A549 (cell line): ENCODE data around the gene CPN1. TPM values are rescaled to one million over a fixed set of nuclear protein-coding genes. Genes with fewer than 3 reads are reported as not detected.

Source experiments
- BCL3 ChIP-seq: fragments of >200 bp; sonication (Bioruptor Twin); formaldehyde crosslinking; IDR thresholded peaks from 3 replicates; pipeline ENCODE4 v1.6.1; 2016
- BHLHE40 ChIP-seq: IDR thresholded peaks from 2 replicates; pipeline ENCODE4 v1.6.1; 2012; ENCODE audit warnings: low read depth, low read length, inconsistent platforms
- CBX2 ChIP-seq: fragments of 200-600 bp; sonication (generic); IDR thresholded peaks from 2 replicates; pipeline ENCODE4 v1.6.1; 2016; ENCODE audit warnings: low read depth, mild to moderate bottlenecking, borderline replicate concordance
- CEBPB ChIP-seq, 2 experiments: fragments of >200 bp in 1 of 2; sonication (Bioruptor Twin) in 1 of 2; formaldehyde crosslinking in 1 of 2; IDR thresholded peaks; 2 replicates each; pipeline ENCODE4 v1.6.1; 2012 to 2016
- CHD4 ChIP-seq: fragments of 200-600 bp; sonication (generic); IDR thresholded peaks from 2 replicates; pipeline ENCODE4 v1.6.1; 2016; ENCODE audit warnings: antibody characterized with exemption, mild to moderate bottlenecking, borderline replicate concordance
- CTCF ChIP-seq: fragments of >200 bp; sonication (Bioruptor Twin); formaldehyde crosslinking; IDR thresholded peaks from 3 replicates; pipeline ENCODE4 v1.5.1; 2016
- EHMT2 ChIP-seq: fragments of 200-600 bp; sonication (generic); IDR thresholded peaks from 2 replicates; pipeline ENCODE4 v1.6.1; 2016; ENCODE audit warnings: antibody characterized with exemption, low read depth, mild to moderate bottlenecking, moderate library complexity
- EP300 ChIP-seq, 2 experiments: fragments of >200 bp; sonication (Bioruptor Twin); formaldehyde crosslinking; IDR thresholded peaks; 2 replicates in 1 of 2; 3 replicates in 1 of 2; pipeline ENCODE4 v1.6.1; 2016 to 2017
- ESRRA ChIP-seq: fragments of 150-350 bp; IDR thresholded peaks from 2 replicates; pipeline ENCODE4 v1.6.1; 2014; ENCODE audit warnings: mild to moderate bottlenecking, low read length, borderline replicate concordance
- FOSB ChIP-seq: fragments of 250-450 bp; sonication (Bioruptor Pico); IDR thresholded peaks from 2 replicates; pipeline ENCODE4 v1.5.0; 2020; ENCODE audit warnings: mild to moderate bottlenecking, moderate library complexity
- GATA3 ChIP-seq: IDR thresholded peaks from 2 replicates; pipeline ENCODE4 v1.6.1; 2012; ENCODE audit warnings: borderline replicate concordance
- HDAC2 ChIP-seq: fragments of 200-600 bp; sonication (generic); IDR thresholded peaks from 2 replicates; pipeline ENCODE4 v1.6.1; 2016
- HES2 ChIP-seq: fragments of >200 bp; sonication (Bioruptor Twin); formaldehyde crosslinking; IDR thresholded peaks from 2 replicates; pipeline ENCODE4 v1.6.1; 2016
- HEYL ChIP-seq: fragments of 250-450 bp; sonication (Bioruptor Pico); IDR thresholded peaks from 2 replicates; pipeline ENCODE4 v1.8.0; 2021; ENCODE audit warnings: mild to moderate bottlenecking, moderate library complexity
- HOXB13 ChIP-seq: fragments of 250-450 bp; sonication (Bioruptor Pico); IDR thresholded peaks from 2 replicates; pipeline ENCODE4 v1.5.0; 2020; ENCODE audit warnings: low read depth, mild to moderate bottlenecking, moderate library complexity
- HOXB5 ChIP-seq: fragments of 250-450 bp; sonication (Bioruptor Pico); IDR thresholded peaks from 2 replicates; pipeline ENCODE4 v1.5.0; 2020; ENCODE audit warnings: mild to moderate bottlenecking, moderate library complexity
- JUN ChIP-seq, 2 experiments: fragments of >200 bp; sonication (Bioruptor Twin); formaldehyde crosslinking; IDR thresholded peaks; 2 replicates in 1 of 2; 3 replicates in 1 of 2; pipeline ENCODE4 v1.6.1; 2016 to 2017
- JUNB ChIP-seq: fragments of >200 bp; sonication (Bioruptor Twin); formaldehyde crosslinking; IDR thresholded peaks from 2 replicates; pipeline ENCODE4 v1.6.1; 2016
- KDM1A ChIP-seq: fragments of 200-600 bp; sonication (generic); IDR thresholded peaks from 2 replicates; pipeline ENCODE4 v1.6.1; 2016; ENCODE audit warnings: low read depth, mild to moderate bottlenecking
- KDM5A ChIP-seq: fragments of 200-600 bp; sonication (generic); IDR thresholded peaks from 2 replicates; pipeline ENCODE4 v1.6.1; 2016; ENCODE audit warnings: antibody characterized with exemption, mild to moderate bottlenecking
- MAX ChIP-seq: IDR thresholded peaks from 2 replicates; pipeline ENCODE4 v1.6.1; 2012
- NPAS2 ChIP-seq: fragments of 250-450 bp; sonication (Bioruptor Pico); IDR thresholded peaks from 2 replicates; pipeline ENCODE4 v1.8.0; 2022; ENCODE audit warnings: mild to moderate bottlenecking, moderate library complexity, borderline replicate concordance
- PBX3 ChIP-seq: IDR thresholded peaks from 2 replicates; pipeline ENCODE4 v1.6.1; 2012
- PHF8 ChIP-seq: fragments of 200-600 bp; sonication (generic); IDR thresholded peaks from 2 replicates; pipeline ENCODE4 v1.6.1; 2016; ENCODE audit warnings: low read depth, mild to moderate bottlenecking, antibody characterized with exemption, moderate library complexity, borderline replicate concordance
- POLR2A ChIP-seq: IDR thresholded peaks from 2 replicates; pipeline ENCODE4 v1.6.1; 2012; ENCODE audit warnings: mild to moderate bottlenecking, low read length
- RCOR1 ChIP-seq: fragments of 150-350 bp; IDR thresholded peaks from 2 replicates; pipeline ENCODE4 v1.6.1; 2014; ENCODE audit warnings: antibody characterized with exemption, low read length, low read depth
- RFX5 ChIP-seq: fragments of 450-650 bp; IDR thresholded peaks from 2 replicates; pipeline ENCODE4 v1.7.1; 2014; ENCODE audit warnings: antibody characterized with exemption, mild to moderate bottlenecking, moderate library complexity
- RNF2 ChIP-seq: fragments of 200-600 bp; sonication (generic); IDR thresholded peaks from 2 replicates; pipeline ENCODE4 v1.6.1; 2016; ENCODE audit warnings: low read depth, mild to moderate bottlenecking, antibody characterized with exemption, moderate library complexity, borderline replicate concordance
- SREBF2 ChIP-seq: fragments of 450-650 bp; IDR thresholded peaks from 2 replicates; pipeline ENCODE4 v1.6.1; 2014; ENCODE audit warnings: mild to moderate bottlenecking, moderate library complexity
- TP53 ChIP-seq: fragments of 250-450 bp; sonication (Bioruptor Pico); IDR thresholded peaks from 2 replicates; pipeline ENCODE4 v1.5.0; 2021; ENCODE audit warnings: mild to moderate bottlenecking, moderate library complexity
- USF2 ChIP-seq: fragments of 450-650 bp; IDR thresholded peaks from 2 replicates; pipeline ENCODE4 v1.6.1; 2014; ENCODE audit warnings: antibody characterized with exemption
- ZC3H11A ChIP-seq: fragments of 450-650 bp; IDR thresholded peaks from 2 replicates; pipeline ENCODE4 v1.6.1; 2014; ENCODE audit warnings: antibody characterized with exemption, mild to moderate bottlenecking
- ZSCAN20 ChIP-seq: fragments of 250-450 bp; sonication (Bioruptor Pico); IDR thresholded peaks from 2 replicates; pipeline ENCODE4 v1.8.0; 2022; ENCODE audit warnings: mild to moderate bottlenecking, moderate library complexity
- polyA plus RNA-seq, 4 experiments: library from polyadenylated mRNA; depleted of rRNA in 3 of 4; stranded (reverse); fragments of >200 nt; fragmentation: RNase III in 1 of 4; extraction: RNeasy Plus Mini Kit Qiagen cat#74134 plus additional on column Dnase treatment in 1 of 4; gene quantifications; 2 replicates in 3 of 4; 3 replicates in 1 of 4; pipeline ENCODE4 v1.2.3, GENCODE V29; 2011 to 2017

CPN1 gene
- polyA plus RNA-seq, 2 of the 4 experiments (the other 2 are of a cell fraction), result 0.52 to 3.2 TPM

GRCh38 chr10:100006243-100006886, 75.3 kb downstream of the CPN1 start (continued):
- TF ChIP-seq HES2 (no peak), EP300 (IDR thresholded peaks at IDR 0.05) (peak in 1 of 2 experiments; percentile 60; a peak in 1 of 5 replicates), ZC3H11A (no peak), ESRRA (no peak), JUN (IDR thresholded peaks at IDR 0.05) (peak; percentile 58 to 61; a peak in 2 of 5 replicates), JUNB (peak; percentile 84), RFX5 (no peak), HOXB5 (CRISPR knock-in tag) (no peak), EHMT2 (no peak), MAX (peak; percentile 69), FOSB (no peak), TP53 (CRISPR knock-in tag) (no peak), USF2 (no peak), HEYL (CRISPR knock-in tag) (no peak), SREBF2 (no peak), KDM5A (no peak), GATA3 (peak; percentile 48; the same call in 1 of the 2 replicates), CHD4 (no peak), HDAC2 (no peak), CBX2 (no peak), BHLHE40 (no peak), RCOR1 (no peak), KDM1A (no peak), POLR2A (no peak), PBX3 (peak; percentile 31; the same call in 1 of the 2 replicates), NPAS2 (CRISPR knock-in tag) (no peak), ZSCAN20 (no peak), CEBPB (IDR thresholded peaks at IDR 0.05) (0 out of 4 replicates have a peak, but pooled peaks of 1 of the 2 experiments have one; percentile 28), RNF2 (no peak), BCL3 (0 out of 3 replicates have a peak, but pooled peaks have one; percentile 53), HOXB13 (no peak), CTCF (no peak), PHF8 (no peak)
